Measurements from ENCODE around the gene WDR36.

Gene WDR36

DNA sequence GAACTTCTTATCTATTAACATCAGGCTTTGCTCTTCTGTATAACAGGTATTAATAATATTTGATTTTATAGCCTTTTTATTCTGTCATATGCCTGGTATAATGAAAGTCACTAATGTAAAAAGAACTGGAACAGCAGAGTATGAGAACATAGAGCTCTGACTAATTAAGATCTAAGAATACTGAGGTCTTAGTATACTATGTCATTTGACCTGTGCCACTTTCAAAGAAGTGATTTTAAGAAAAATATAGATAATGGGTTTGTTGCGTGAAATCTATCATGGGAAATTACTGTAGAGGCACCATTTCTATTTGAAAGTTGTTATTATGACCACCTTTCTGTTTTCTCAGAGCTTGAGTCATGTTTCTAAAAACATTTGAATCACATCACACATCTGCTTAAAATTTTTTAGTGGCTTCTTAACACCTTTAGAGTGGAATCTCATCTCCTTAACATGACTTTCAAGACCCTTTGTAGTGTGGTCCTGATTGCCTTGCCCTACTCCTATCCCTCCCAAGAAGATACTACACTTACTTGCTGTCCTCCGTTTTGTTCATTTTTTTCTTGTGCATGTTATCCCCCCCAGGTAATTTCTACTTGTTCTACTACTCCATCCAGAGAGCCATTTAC lies 14.3 kb downstream of the WDR36 start:
- no peak for DNase-seq

DNA sequence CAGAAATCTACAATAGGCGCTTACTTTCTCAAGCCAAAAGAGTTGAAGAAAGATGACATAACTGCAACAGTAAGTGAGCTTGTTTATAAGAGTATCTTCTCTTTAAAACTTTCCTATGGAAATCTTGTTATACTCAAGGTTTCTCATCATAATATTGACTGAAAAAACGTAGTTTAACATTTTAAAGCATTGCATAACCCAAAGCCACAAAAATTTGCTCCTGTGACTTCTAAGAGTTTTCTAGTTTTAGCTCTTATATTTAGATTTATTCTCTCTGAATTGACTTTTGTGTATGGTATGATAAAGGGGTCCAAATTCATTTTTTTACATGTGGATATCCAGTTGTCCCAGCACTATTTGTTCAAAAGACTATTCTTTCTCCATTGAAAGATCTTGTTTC lies 15.2 kb downstream of the WDR36 start:
- DNase-seq: no peak

DNA sequence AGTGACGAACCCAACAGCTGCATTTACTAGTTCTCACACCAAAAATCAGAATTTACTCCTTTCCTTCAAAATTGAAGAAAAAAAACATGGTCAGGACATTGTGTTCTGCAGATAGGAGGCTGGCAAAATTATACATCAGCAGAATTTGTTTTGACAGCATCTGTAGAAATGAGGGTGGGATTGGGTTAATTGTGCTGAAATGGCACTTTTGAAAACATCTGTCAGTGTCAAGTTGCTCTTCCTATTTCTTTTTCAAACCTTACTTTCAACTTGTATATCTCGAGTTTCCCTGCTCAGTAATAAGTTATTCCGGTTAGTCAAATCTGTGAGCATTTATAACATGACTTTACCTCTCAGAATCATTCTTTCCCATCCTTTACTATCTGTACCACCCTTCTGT lies 19.8 kb downstream of the WDR36 start:
- DNase-seq: no peak

DNA sequence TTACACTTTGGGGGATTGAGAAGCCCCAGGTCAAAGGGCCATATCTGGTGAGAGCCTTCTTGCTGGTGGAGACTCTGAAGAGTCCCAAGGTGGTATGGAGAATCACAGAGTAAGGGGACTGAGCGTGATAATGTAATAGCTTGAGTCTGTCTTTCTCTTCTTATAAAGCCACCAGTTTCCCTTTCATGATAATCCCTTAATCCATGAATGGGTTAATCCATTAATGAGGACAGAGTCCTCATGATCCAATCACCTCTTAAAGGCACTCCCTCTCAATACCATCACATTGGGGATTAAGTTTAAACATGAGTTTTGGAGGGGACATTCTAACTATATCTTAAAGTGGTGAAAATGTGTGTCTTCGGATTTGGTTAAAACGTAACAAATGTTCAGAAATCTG lies 21.5 kb downstream of the WDR36 start:
- no peak for DNase-seq

DNA sequence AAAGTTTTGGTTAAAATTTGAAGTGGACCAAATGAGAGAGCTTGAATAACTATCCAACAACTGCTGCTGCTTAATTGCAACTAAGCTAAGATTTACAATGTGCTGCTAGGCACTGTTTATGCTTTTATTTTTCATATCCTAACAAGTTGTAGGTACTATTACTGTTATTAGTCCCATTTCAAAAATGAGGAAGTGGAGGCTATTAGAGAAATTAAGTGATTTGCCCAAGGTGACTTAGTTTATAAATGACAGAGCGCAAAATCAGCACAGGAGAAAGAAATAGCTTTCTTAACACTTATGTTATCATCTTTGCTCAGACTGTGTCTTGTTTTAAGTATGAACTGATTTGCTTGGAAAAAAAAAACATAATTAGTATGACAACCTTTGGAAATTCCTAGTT lies 23.1 kb downstream of the WDR36 start:
- DNase-seq: no peak

DNA sequence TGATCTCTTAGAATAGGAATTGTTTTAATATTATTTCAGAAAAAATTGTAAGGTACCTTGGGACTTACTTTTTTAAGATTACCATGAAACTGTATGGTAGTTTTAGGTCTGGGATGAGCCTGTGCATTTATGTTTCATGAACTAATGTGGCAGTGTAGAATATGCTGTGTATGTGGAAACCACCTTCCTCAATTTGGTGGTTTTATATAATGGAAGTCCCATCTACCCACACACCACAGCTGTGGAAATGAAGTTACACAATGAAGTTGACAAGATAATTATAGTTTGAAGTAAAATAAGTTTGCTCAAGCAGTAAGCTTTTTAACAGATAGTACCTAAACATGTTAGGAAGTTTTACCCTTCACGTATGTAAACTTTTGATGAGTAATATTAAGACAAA lies 24.4 kb downstream of the WDR36 start:
- no peak for DNase-seq

DNA sequence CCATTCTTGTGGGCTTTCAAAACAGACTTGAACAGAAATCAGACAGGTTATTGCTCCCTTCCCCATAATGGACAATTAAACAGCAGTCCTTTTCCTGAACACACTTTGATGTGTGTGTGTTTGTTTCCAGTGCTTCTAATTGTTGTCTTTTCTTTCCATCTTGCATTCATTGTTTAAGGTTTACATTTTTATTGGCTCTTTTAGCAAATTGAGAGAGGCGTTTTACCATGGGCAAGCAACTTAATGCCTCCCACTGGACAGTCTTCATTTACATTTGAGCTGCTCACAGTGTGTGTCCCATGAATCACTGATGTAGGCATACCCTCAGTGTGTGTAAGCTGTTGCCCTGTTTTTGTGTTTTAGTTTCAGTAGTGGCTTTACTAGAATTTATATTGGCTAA lies 25.0 kb downstream of the WDR36 start:
- peak in 1 of 3 experiments; percentile 2 for DNase-seq

DNA sequence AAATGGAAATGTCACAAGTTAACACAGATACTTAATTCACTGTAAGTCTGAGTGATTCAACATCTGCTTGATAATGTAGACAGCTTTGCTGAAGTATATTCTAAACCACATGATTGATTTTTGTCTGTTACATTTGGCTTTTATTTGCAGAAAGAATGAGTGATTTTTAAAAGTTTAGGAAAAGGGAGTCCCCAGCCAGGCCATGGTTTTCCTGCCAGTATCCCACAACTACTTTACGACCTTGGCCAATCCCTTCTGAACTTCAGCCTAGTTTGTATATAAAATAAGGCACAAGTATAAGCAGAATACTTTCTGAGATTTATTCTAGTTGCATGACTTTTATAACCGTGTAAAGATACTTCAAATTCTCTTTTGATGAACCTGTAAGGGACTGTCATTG lies 27.1 kb downstream of the WDR36 start:
- no peak for DNase-seq

DNA sequence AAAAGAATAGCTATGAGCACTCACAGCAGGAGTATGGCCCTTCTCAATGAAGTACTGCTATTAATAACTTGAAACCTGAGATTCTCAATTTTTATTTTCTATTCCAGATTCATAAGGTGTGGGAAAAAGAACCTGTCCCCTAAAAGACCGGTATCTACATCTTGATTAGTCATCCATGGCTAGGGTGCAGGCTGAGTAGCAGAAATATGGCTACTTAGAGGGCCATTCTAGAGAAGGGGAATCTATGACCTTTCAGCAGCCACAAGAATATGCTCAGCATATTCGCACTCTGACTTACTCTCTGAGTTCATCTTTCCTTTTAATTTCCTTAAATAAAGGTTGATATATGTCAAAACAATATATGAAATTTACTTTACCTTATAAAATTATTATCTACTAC lies 27.7 kb downstream of the WDR36 start:
- DNase-seq: no peak

DNA sequence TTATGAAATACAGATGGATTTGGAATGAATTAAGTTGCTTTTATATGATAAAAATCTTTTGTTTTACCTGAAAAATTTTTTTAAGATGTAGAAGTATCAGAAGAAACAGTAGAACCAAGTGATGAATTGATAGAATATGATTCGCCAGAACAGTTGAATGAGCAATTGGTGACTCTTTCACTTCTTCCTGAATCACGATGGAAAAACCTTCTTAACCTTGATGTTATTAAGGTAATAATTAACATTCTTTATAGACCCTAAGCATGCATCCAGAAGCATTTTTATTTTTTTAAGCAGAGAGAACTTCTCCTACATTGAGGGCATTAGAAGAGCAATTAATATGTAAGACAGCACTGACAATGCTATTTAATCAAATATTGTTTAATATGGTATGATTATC lies 28.8 kb downstream of the WDR36 start:
- DNase-seq: no peak

DNA sequence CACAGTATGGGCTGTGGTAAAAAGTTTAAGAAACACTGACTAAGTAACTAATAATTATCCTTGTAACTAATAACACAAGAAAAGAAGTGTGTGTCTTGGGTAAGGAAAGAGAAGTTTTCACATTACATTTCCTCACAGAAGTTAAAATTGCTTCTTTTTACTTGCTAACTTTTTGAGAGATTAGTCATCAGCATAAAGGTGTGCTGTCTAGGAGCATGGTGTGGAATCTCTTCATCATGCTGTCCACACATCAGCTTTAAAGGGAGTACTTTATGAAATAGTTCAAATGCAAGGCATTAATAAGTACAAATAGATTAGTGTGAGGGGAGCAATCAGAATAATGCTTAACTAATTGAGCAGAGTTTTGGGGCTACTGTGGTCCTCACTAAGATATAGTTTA lies 29.8 kb downstream of the WDR36 start:
- DNase-seq: no peak

DNA sequence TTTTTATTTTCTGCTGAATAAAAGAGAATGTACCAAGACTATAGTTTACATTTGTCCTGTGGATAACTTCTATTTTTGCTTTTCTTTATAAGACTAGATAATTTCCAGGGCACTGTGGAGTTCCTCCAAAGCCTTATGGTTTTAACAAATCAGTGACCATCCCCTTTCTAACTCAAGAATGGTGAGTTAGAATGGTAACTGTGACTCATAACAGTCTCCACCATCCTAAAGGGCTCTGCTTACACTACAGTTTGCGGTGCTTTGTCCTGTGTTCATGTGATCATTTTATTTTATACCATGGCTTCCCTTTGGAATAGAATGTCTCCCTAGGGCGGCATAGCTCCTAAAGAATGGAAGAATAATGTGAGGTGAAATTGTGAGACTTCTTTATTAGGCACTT lies 30.2 kb downstream of the WDR36 start:
- no peak for DNase-seq

DNA sequence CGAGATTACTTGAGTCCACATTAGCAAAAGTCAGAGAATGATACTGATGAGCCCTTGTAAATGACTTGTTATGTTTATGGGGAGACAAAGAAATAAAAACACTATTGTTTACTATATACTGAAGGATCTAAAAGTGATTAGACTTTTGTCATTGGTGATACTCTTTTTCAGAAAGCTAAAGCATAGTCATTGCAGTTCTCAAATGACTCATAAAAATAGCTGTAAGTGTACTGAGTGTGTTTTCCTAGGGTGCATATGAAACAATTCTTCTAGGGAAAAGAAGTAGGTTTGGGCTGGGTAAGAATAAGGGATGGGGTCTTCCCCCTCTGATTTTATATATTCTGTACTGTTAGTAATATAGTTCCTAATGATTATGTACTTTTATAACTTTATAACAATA lies 32.6 kb downstream of the WDR36 start:
- no peak for DNase-seq

DNA sequence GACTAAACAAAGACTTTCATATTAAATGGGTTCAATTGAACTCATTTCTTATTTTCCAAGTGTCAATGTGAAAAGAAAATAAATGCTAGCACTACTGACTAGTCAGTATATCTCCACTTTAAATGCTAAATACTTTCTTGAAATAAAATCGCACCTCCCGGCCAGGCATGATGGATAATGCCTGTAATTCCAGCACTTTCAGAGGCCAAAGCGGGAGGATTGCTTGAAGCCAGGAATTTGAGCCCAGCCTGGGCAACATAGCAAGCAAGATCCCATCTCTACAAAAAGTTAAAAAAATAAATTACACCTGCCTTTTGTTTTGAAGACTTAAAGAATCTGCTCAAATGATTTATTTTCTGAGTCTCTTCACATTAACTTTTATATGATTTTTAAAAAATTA lies 34.7 kb downstream of the WDR36 start:
- no peak for DNase-seq

DNA sequence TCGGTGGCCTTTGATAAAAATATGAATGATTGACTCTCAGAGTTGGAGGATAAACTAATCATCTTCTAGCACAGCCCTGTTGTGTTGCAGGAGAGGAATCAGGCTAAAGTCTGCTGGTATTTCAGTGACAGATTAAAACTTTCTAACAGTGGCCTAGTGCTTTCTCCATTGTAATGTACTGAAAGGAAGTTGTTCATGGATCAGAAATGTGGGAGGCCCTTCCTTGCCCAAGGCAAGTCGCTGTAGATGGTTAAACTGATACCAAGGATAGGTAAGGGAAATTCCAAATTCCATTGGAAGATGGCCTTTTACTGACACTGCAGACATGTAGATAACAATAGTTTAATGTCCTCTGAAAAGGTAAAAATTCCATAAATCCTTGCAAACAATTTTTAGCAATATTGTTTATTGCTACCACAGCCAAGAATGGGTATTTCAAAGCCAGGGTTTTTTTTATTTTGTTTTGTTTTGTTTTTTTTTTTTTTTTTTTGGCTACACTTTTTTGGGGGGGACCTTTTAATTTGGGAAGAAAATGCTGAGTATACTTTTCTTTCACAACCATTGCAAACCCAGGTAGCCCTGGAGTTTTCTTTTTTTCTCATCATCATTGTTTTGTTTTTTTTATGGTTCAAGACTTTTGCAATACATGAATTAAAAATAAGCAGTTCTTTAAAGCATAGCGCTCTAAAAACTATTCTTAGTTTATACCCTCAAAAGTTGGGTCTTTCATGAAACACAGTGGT lies 35.5 kb downstream of the WDR36 start:
- no peak for DNase-seq

DNA sequence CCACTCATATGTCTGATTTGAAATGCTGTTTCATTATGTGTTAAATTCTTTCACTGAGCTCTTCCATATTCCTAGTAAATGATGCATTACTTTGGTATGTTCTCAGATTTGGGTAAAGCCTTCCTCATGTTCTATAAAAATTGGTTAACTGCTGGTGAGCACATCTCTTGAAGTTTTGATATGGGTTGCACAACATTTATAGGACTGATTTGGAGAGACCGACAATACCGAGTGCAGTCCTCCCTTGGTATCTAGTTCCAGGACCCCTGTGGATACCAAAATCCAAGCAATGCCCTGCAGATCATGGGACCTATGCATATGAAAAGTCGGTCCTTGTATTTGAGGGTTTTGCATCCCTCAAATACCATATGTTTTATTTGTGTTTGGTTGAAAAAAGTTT lies 37.8 kb downstream of the WDR36 start:
- no peak for DNase-seq

DNA sequence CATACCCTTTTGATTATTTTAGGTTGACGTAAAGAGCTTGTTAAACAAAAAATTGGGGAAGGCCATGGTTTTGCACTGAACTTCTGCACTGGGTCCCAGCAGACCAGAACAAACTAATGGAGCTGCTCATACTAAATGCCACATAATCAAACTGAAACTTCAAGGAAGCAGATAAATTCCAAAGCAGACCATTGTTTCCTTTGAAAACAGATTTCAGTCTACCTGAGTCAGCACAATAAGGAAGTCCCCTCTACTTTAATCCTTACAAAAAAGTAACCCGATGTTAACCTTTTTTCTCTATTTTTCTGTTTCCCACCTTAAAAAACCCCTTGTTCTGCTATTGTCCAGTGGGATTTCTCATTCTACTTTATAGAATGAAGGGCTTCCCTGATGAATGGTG lies 39.2 kb downstream of the WDR36 start:
- DNase-seq: no peak

DNA sequence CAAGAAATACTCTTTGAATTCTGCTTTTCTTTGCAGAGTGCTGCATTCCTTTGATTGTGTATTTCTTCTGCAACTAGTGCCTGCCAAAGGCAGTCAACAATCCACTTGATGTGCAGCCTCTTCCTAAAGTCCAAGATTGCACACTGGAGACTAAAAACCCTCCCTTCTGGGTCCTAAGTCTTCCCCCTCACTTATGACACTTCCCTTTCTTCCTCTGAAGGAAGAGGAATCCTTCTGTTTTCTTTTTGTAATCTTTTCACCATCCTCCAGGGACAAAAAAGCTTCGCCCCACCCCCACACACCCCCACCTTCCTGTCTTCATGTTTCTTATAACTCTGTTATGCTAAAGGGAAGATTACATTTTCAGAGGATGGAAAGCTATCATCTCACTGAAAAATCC lies 39.9 kb downstream of the WDR36 start:
- no peak for DNase-seq

DNA sequence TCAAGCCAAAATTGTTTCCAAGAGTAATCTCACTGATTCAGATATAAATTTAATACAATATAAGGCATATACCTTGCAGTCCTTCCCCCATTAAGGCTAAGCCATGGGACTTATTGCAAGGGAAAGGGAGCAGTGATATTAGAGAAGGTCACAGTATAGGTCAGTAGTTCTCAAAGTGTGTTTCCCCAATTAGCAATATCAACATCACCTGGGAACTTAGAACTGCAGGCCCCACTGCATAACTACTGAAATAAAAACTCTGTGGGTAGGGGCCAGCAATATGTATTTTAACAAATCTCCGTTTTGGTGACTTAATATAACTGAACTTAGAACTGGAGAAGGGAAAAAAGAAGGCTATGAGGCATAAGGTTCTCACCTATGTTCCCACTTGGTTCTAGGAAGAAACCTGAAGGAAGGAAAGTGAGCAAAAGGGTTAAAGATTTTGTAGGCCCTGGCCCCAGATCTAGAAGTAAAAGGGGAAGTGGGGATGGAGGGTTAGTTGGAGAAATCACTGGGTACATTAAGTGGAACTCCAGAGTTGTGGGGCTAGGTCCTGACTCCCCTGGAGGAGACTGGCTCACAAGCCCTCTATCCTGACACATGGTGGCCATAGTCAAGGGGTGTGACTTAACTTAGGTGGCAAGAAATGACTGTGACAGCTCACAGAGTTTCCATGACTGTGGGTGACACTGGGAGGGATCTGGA lies 40.7 kb downstream of the WDR36 start:
- no peak for DNase-seq

DNA sequence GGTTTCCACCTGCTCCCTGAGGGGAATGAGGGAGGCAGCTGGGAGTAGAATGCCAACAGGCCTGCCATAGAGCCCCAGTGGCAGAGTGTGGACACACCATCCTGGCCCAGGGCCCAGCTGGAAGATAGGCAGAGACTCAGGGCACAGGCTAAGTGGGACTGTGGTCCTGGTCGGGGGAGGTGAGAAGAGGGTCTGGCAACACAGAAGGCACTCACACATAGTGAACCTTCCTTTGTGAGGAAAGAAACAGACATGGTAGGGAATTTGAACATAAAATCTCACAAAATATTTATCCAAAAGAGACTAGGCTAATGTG lies 41.2 kb downstream of the WDR36 start:
- no peak for DNase-seq

DNA sequence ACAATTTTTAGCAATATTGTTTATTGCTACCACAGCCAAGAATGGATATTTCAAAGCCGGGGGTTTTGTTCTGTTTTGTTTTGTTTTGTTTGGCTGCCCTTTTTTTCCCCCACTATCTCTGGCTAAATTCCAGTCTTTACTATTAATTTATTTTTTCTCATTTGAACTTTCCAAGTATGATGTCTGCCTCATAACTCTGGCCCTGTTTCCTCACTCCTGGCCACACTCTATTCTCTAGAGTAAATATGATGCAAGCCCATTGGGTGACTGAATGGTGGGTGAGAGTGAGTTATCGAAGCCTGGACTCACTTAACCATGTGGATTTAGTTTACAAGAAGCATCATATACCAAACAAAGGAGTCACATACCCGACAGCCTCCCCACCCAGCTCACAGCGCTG lies 41.9 kb downstream of the WDR36 start:
- no peak for DNase-seq

DNA sequence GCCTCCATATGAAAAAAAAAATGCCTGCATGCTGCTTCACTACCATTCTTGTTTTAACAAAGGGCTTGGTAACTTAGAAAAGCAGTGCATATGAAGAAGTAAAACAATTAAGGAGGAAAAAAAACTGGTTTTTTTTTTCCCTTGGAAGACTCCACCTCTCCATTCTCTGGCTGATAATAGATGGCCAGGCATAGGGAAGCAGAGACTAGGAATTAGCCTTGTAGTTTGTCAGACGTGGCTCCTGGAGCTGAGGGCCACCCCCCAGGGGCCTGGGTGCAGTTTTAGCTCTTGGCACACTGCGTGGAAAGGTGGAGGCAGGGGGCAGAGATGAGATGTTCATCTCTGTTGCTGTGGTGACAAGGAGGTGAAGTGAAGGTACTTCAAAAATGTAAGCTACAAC lies 42.7 kb downstream of the WDR36 start:
- no peak for DNase-seq

DNA sequence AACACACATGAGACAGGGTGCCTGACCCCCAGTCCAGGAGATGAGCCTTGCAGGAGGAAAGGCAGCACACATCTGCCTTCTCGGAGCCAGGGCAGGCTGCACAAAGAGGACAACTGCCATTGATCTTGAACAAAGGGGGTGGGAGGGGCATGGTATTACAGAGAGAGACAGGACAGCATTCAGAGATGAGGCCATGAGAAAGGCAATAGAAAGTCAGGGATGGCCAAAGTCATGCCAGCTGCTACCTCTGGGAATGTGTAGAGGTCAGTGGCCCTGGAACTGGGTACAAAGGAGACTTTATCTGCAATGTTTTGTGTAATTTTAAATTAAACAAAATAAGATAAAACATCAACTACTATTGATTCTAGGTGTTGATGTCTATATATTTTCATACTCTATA lies 43.2 kb downstream of the WDR36 start:
- DNase-seq: no peak

DNA sequence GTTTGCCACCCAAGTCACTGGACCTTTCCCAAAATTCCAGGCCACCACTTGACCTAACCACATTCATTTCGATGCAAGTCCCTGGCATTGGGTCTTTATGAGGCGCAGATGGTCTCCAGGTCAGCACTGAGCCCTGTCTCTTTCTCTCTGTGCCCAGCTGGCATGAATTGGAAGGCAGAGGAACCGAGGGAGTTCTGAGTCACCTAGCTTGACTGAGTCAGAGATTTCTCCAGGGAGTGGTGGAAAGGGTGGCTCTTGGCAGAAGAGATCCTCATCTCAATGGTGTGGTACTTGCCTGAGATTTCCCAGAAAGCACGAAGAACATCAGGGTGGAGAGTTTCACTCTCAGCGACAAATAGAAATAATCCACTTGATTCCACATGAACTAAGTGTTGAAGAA lies 43.8 kb downstream of the WDR36 start:
- no peak for DNase-seq

DNA sequence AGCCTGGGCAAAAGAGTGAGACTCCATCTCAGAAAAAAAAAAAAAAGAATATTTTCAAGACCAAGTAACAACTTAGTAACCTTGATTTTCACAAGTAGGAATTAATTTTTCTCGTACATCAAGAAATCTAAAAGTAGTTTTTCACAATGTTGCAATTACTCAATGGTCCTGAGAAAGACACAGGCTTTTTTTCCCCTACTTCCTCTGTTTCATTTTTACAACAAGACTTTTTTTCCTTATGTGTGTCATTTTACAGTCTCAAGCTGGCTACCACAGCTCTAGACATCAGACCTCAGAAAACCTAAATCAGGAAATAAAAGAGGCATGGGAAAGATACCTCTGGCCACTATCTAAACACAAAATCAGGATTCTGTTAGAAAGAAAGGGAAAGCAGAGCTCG lies 45.9 kb downstream of the WDR36 start:
- no peak for DNase-seq

Data from NCI-H1417 (cell line).